ENCODE data around the gene BLOC1S1.

BLOC1S1 gene

GRCh38 chr12:55686366-55687010 is 29.4 kb upstream of the BLOC1S1 start:
- H3K9ac ChIP-seq (ENCODE audit: insufficient read length, low read depth), result no peak overlapping the region
- H3K36me3 ChIP-seq (ENCODE audit: insufficient read depth, insufficient read length, low read length), result peaks cover 36% of the 10 kb centered on the region
- DNase-seq (ENCODE audit: low read depth, low spot score), result no peak
- H3K4me3 ChIP-seq (ENCODE audit: insufficient read length, low read depth), result no peak overlapping the region
- H3K4me1 ChIP-seq (ENCODE audit: insufficient read depth, insufficient read length), result no peaks in the 10 kb centered on the region
- TF ChIP-seq SUZ12 (IDR thresholded peaks at IDR 0.05; ENCODE audit: extremely low read depth, insufficient read depth, insufficient read length), result no peak
- TF ChIP-seq ZNF274 (IDR thresholded peaks at IDR 0.05; ENCODE audit: low read depth, low read length), result no peak
- TF ChIP-seq YY1 (IDR thresholded peaks at IDR 0.05; ENCODE audit: insufficient read depth, insufficient read length), result no peak
- no peaks in the 10 kb centered on the region for H3K27me3 ChIP-seq (ENCODE audit: insufficient read depth, insufficient read length)
- H3K9me3 ChIP-seq (ENCODE audit: insufficient read depth, low read length), result no peaks in the 10 kb centered on the region

GRCh38 chr12:55687746-55688145 is 28.1 kb upstream of the BLOC1S1 start:
- DNase-seq (ENCODE audit: low read depth, low spot score), result no peak
- Histone ChIP-seq H3K36me3 (ENCODE audit: insufficient read depth, insufficient read length, low read length) (peaks cover 47% of the 10 kb centered on the region), H3K4me3 (ENCODE audit: insufficient read length, low read depth) (no peak overlapping the region), H3K4me1 (ENCODE audit: insufficient read depth, insufficient read length) (no peaks in the 10 kb centered on the region), H3K27me3 (ENCODE audit: insufficient read depth, insufficient read length) (no peaks in the 10 kb centered on the region), H3K9me3 (ENCODE audit: insufficient read depth, low read length) (no peaks in the 10 kb centered on the region), H3K9ac (ENCODE audit: insufficient read length, low read depth) (no peak overlapping the region)
- TF ChIP-seq ZNF274 (IDR thresholded peaks at IDR 0.05; ENCODE audit: low read depth, low read length) (no peak), SUZ12 (IDR thresholded peaks at IDR 0.05; ENCODE audit: extremely low read depth, insufficient read depth, insufficient read length) (no peak), YY1 (IDR thresholded peaks at IDR 0.05; ENCODE audit: insufficient read depth, insufficient read length) (no peak)

GRCh38 chr12:55688716-55689655 is 26.9 kb upstream of the BLOC1S1 start:
- Histone ChIP-seq H3K36me3 (ENCODE audit: insufficient read depth, insufficient read length, low read length) (peaks cover 58% of the 10 kb centered on the region), H3K4me1 (ENCODE audit: insufficient read depth, insufficient read length) (no peaks in the 10 kb centered on the region), H3K27me3 (ENCODE audit: insufficient read depth, insufficient read length) (no peaks in the 10 kb centered on the region), H3K4me3 (ENCODE audit: insufficient read length, low read depth) (no peak overlapping the region), H3K9ac (ENCODE audit: insufficient read length, low read depth) (no peak overlapping the region), H3K9me3 (ENCODE audit: insufficient read depth, low read length) (no peaks in the 10 kb centered on the region)
- TF ChIP-seq ZNF274 (IDR thresholded peaks at IDR 0.05; ENCODE audit: low read depth, low read length) (no peak), SUZ12 (IDR thresholded peaks at IDR 0.05; ENCODE audit: extremely low read depth, insufficient read depth, insufficient read length) (no peak), YY1 (IDR thresholded peaks at IDR 0.05; ENCODE audit: insufficient read depth, insufficient read length) (no peak)
- no peak for DNase-seq (ENCODE audit: low read depth, low spot score)

- no peaks in the 10 kb centered on the region for H3K9me3 ChIP-seq (ENCODE audit: insufficient read depth, low read length)
- H3K4me1 ChIP-seq (ENCODE audit: insufficient read depth, insufficient read length), result no peaks in the 10 kb centered on the region
- TF ChIP-seq YY1 (IDR thresholded peaks at IDR 0.05; ENCODE audit: insufficient read depth, insufficient read length) (no peak), SUZ12 (IDR thresholded peaks at IDR 0.05; ENCODE audit: extremely low read depth, insufficient read depth, insufficient read length) (no peak), ZNF274 (IDR thresholded peaks at IDR 0.05; ENCODE audit: low read depth, low read length) (no peak)
- no peak overlapping the region for H3K4me3 ChIP-seq (ENCODE audit: insufficient read length, low read depth)
- no peak overlapping the region for H3K9ac ChIP-seq (ENCODE audit: insufficient read length, low read depth)
- H3K27me3 ChIP-seq (ENCODE audit: insufficient read depth, insufficient read length), result no peaks in the 10 kb centered on the region
- H3K36me3 ChIP-seq (ENCODE audit: insufficient read depth, insufficient read length, low read length), result peaks cover 62% of the 10 kb centered on the region
- no peak for DNase-seq (ENCODE audit: low read depth, low spot score)
These were observed 23.1 kb upstream of the BLOC1S1 start for GRCh38 chr12:55692631-55693322.

- TF ChIP-seq ZNF274 (IDR thresholded peaks at IDR 0.05; ENCODE audit: low read depth, low read length) (no peak), YY1 (IDR thresholded peaks at IDR 0.05; ENCODE audit: insufficient read depth, insufficient read length) (no peak), SUZ12 (IDR thresholded peaks at IDR 0.05; ENCODE audit: extremely low read depth, insufficient read depth, insufficient read length) (no peak)
- Histone ChIP-seq H3K9me3 (ENCODE audit: insufficient read depth, low read length) (no peaks in the 10 kb centered on the region), H3K4me1 (ENCODE audit: insufficient read depth, insufficient read length) (no peaks in the 10 kb centered on the region), H3K27me3 (ENCODE audit: insufficient read depth, insufficient read length) (no peaks in the 10 kb centered on the region), H3K9ac (ENCODE audit: insufficient read length, low read depth) (no peak overlapping the region), H3K4me3 (ENCODE audit: insufficient read length, low read depth) (no peak overlapping the region), H3K36me3 (ENCODE audit: insufficient read depth, insufficient read length, low read length) (peaks cover 56% of the 10 kb centered on the region)
- DNase-seq (ENCODE audit: low read depth, low spot score), result no peak
These were observed 22.3 kb upstream of the BLOC1S1 start for GRCh38 chr12:55693323-55694187.

GRCh38 chr12:55694188-55694515 is 21.7 kb upstream of the BLOC1S1 start:
- Histone ChIP-seq H3K9ac (ENCODE audit: insufficient read length, low read depth) (no peak overlapping the region), H3K4me1 (ENCODE audit: insufficient read depth, insufficient read length) (no peaks in the 10 kb centered on the region), H3K4me3 (ENCODE audit: insufficient read length, low read depth) (no peak overlapping the region), H3K9me3 (ENCODE audit: insufficient read depth, low read length) (no peaks in the 10 kb centered on the region), H3K36me3 (ENCODE audit: insufficient read depth, insufficient read length, low read length) (peaks cover 54% of the 10 kb centered on the region), H3K27me3 (ENCODE audit: insufficient read depth, insufficient read length) (no peaks in the 10 kb centered on the region)
- DNase-seq (ENCODE audit: low read depth, low spot score), result no peak
- no peak for TF ChIP-seq SUZ12 (IDR thresholded peaks at IDR 0.05; ENCODE audit: extremely low read depth, insufficient read depth, insufficient read length)
- TF ChIP-seq YY1 (IDR thresholded peaks at IDR 0.05; ENCODE audit: insufficient read depth, insufficient read length), result no peak
- TF ChIP-seq ZNF274 (IDR thresholded peaks at IDR 0.05; ENCODE audit: low read depth, low read length), result no peak
